ENCODE measurements around the gene IP6K1.
"Not testable (repeated sequence)": the region's sequence is repeated elsewhere in the genome, so short reads cannot be mapped to it uniquely, and the experiment has no call there.

IP6K1 gene

GRCh38 chr3:49691481-49691880 lies 94.9 kb downstream of the IP6K1 start:
- POLR2A ChIA-PET, CTCF ChIA-PET: not testable (repeated sequence)

DNA sequence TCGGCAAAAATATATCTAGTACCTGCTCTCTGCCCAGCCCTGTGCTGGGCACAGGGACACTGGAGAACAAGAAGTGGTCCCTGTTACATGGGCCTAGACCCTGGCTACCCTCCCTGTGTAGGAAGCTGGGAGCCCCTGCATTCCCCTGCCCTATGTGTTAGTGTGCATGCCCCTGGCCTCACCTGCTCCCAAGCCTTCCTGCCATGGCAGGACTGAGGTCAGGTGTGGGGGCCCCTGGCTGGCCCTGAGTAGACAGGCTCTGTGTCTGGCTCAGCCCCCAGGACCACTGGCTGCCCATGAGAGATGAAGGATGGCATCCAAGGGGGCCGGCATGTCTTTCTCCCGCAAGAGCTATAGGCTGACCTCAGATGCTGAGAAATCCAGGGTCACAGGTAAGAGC lies 95.5 kb downstream of the IP6K1 start:
- H3K36me3 ChIP-seq (ENCODE audit: control insufficient read depth in 4 of 4, insufficient read depth in 4 of 4, low read length in 3 of 4); H3K27me3 ChIP-seq (replicated peaks in 2 of 5; ENCODE audit: control insufficient read depth in 4 of 5, insufficient read depth in 5 of 5, low read length in 4 of 5); H3K27ac ChIP-seq (ENCODE audit: insufficient read depth in 1 of 2, low read depth in 1 of 2, low read length in 2 of 2, poor library complexity in 1 of 2, severe bottlenecking in 2 of 2); H3K9me3 ChIP-seq (ENCODE audit: control extremely low read depth in 1 of 5, control insufficient read depth in 4 of 5, insufficient read depth in 2 of 5, low read depth in 1 of 5, low read length in 4 of 5); H3K4me3 ChIP-seq (ENCODE audit: control insufficient read depth in 1 of 7, extremely low read depth in 1 of 7, insufficient read depth in 4 of 7, low read depth in 2 of 7, low read length in 6 of 7); POLR2A ChIA-PET; DNase-seq; CTCF ChIA-PET: not testable (repeated sequence)
- H3K4me1 ChIP-seq (ENCODE audit: control extremely low read depth in 1 of 4, control insufficient read depth in 4 of 4, insufficient read depth in 4 of 4, low read length in 3 of 4): peaks cover 0 to 30% (median 24%) of the 10 kb centered on the region in 4 experiments
- WGBS (ENCODE audit: insufficient coverage): 100% methylated on average over 1 of the region's 3 CpGs

More at GRCh38 chr3:49691481-49691880, 94.9 kb downstream of the IP6K1 start:
- not testable (repeated sequence) for H3K36me3 ChIP-seq (ENCODE audit: control insufficient read depth in 4 of 4, insufficient read depth in 4 of 4, low read length in 3 of 4); H3K9me3 ChIP-seq (ENCODE audit: control extremely low read depth in 1 of 5, control insufficient read depth in 4 of 5, insufficient read depth in 2 of 5, low read depth in 1 of 5, low read length in 4 of 5); H3K27me3 ChIP-seq (replicated peaks in 2 of 5; ENCODE audit: control insufficient read depth in 4 of 5, insufficient read depth in 5 of 5, low read length in 4 of 5); H3K27ac ChIP-seq (ENCODE audit: insufficient read depth in 1 of 2, low read depth in 1 of 2, low read length in 2 of 2, poor library complexity in 1 of 2, severe bottlenecking in 2 of 2); DNase-seq; H3K4me3 ChIP-seq (ENCODE audit: control insufficient read depth in 1 of 7, extremely low read depth in 1 of 7, insufficient read depth in 4 of 7, low read depth in 2 of 7, low read length in 6 of 7)
- WGBS (ENCODE audit: insufficient coverage): 90% methylated on average over 2 of the region's 3 CpGs
- peaks cover 0 to 30% (median 23%) of the 10 kb centered on the region in 4 experiments for H3K4me1 ChIP-seq (ENCODE audit: control extremely low read depth in 1 of 4, control insufficient read depth in 4 of 4, insufficient read depth in 4 of 4, low read length in 3 of 4)

GRCh38 chr3:49689908-49690624 lies 96.3 kb downstream of the IP6K1 start:
- CTCF ChIA-PET: interaction anchor here (0.6 kb wide), 1 partner anchor 12 kb away, joined by 3 read pairs; no protein-coding TSS in a partner anchor
- WGBS (ENCODE audit: insufficient coverage): 10% methylated on average over 4 of the region's 16 CpGs
- H3K27ac ChIP-seq (ENCODE audit: insufficient read depth in 1 of 2, low read depth in 1 of 2, low read length in 2 of 2, poor library complexity in 1 of 2, severe bottlenecking in 2 of 2): peak overlapping the region; percentile 70 to 83
- peaks cover 0 to 12% (median 2%) of the 10 kb centered on the region in 5 experiments for H3K27me3 ChIP-seq (replicated peaks in 2 of 5; ENCODE audit: control insufficient read depth in 4 of 5, insufficient read depth in 5 of 5, low read length in 4 of 5)
- POLR2A ChIA-PET; H3K9me3 ChIP-seq (ENCODE audit: control extremely low read depth in 1 of 5, control insufficient read depth in 4 of 5, insufficient read depth in 2 of 5, low read depth in 1 of 5, low read length in 4 of 5); H3K36me3 ChIP-seq (ENCODE audit: control insufficient read depth in 4 of 4, insufficient read depth in 4 of 4, low read length in 3 of 4): not testable (repeated sequence)
- H3K4me3 ChIP-seq (ENCODE audit: control insufficient read depth in 1 of 7, extremely low read depth in 1 of 7, insufficient read depth in 4 of 7, low read depth in 2 of 7, low read length in 6 of 7): peak overlapping the region; percentile 78 to 91 (median 82)
- peak; percentile 20 to 57 (median 41) for DNase-seq
- H3K4me1 ChIP-seq (ENCODE audit: control extremely low read depth in 1 of 4, control insufficient read depth in 4 of 4, insufficient read depth in 4 of 4, low read length in 3 of 4): peaks cover 0 to 30% (median 25%) of the 10 kb centered on the region in 4 experiments

DNA sequence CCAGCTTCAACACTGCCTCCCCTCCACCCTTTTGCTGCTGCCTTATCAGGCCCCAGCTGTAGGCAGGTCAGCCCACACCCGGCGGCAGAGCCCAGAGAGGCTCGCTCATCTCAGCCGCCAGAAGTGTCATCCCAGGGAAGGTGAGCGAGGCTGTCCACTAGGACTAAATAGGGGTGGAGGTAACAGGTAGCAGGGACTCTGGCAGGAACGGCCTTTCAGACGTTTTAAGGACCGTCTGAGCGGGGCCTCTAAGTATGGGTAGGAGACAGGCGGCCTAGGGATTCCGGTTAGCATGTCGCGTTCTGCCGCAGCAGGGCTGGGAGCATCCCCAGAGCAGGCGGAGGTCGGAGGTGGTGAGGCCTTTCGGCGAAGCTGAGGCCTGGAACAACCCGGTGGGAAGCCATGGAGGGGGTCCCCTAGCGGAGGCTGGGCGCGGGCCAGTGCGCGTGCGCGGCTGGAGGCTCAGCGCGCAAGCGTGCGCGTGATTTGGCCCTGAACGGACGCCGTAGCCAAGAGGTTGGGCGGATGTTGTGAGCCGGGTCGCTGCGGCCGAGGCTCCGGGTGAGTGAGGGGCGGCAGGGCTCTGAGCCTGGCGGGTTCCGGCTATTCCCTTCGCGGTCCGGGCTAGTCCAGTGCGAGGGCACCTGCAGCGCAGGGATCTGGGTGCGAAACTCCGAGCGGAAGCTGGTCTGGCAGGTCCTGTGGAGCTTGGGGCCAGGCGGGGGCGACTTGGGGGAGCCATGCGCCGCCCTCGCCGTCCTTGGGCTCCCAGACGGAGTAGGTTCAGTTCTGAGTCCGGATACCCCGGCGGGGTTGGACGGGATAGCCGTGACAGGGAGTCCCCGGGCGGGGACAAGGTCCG lies 97.1 kb downstream of the IP6K1 start, which contains the start of the genes MST1 and RNF123:
MST1 (minus strand) TSS at position 429 of the 862 bp plus-strand sequence. CDS start 783 bp downstream, outside the sequence.
RNF123 (plus strand) TSS at position 512 of the 862 bp plus-strand sequence. CDS start 1,609 bp downstream, outside the sequence.
- Histone ChIP-seq H3K27me3 (replicated peaks in 2 of 5; ENCODE audit: control insufficient read depth in 4 of 5, insufficient read depth in 5 of 5, low read length in 4 of 5) (peaks cover 0 to 14% (median 2%) of the 10 kb centered on the region in 5 experiments), H3K27ac (ENCODE audit: insufficient read depth in 1 of 2, low read depth in 1 of 2, low read length in 2 of 2, poor library complexity in 1 of 2, severe bottlenecking in 2 of 2) (peak within 1 kb of the TSS; percentile 70 to 83), H3K36me3 (ENCODE audit: control insufficient read depth in 4 of 4, insufficient read depth in 4 of 4, low read length in 3 of 4) (peaks cover 0 to 4% (median 1%) of the 10 kb centered on the region in 4 experiments), H3K4me1 (ENCODE audit: control extremely low read depth in 1 of 4, control insufficient read depth in 4 of 4, insufficient read depth in 4 of 4, low read length in 3 of 4) (peaks cover 0 to 30% (median 25%) of the 10 kb centered on the region in 4 experiments), H3K9me3 (ENCODE audit: control extremely low read depth in 1 of 5, control insufficient read depth in 4 of 5, insufficient read depth in 2 of 5, low read depth in 1 of 5, low read length in 4 of 5) (no peaks in the 10 kb centered on the region), H3K4me3 (ENCODE audit: control insufficient read depth in 1 of 7, extremely low read depth in 1 of 7, insufficient read depth in 4 of 7, low read depth in 2 of 7, low read length in 6 of 7) (peak within 1 kb of the TSS; percentile 78 to 91 (median 82))
- WGBS (ENCODE audit: insufficient coverage): under 1% methylated on average over 47 of the region's 66 CpGs
- ChIA-PET POLR2A (interaction anchor here (0.6 kb wide), 1 partner anchor 23 kb away, joined by 3 read pairs; no protein-coding TSS in a partner anchor), CTCF (interaction anchor here (0.6 to 0.7 kb wide), 2 partner anchors 11 to 18 kb away, joined by 3 read pairs; no protein-coding TSS in a partner anchor)
- DNase-seq: peak; percentile 91 to 94 (median 93)

GRCh38 chr3:49688338-49689045 lies 97.8 kb downstream of the IP6K1 start:
- Histone ChIP-seq H3K27me3 (replicated peaks in 2 of 5; ENCODE audit: control insufficient read depth in 4 of 5, insufficient read depth in 5 of 5, low read length in 4 of 5) (peaks cover 0 to 14% (median 2%) of the 10 kb centered on the region in 5 experiments), H3K4me1 (ENCODE audit: control extremely low read depth in 1 of 4, control insufficient read depth in 4 of 4, insufficient read depth in 4 of 4, low read length in 3 of 4) (peaks cover 0 to 30% (median 25%) of the 10 kb centered on the region in 4 experiments), H3K27ac (ENCODE audit: insufficient read depth in 1 of 2, low read depth in 1 of 2, low read length in 2 of 2, poor library complexity in 1 of 2, severe bottlenecking in 2 of 2) (peak overlapping the region in 1 of 2 experiments; percentile 83), H3K36me3 (ENCODE audit: control insufficient read depth in 4 of 4, insufficient read depth in 4 of 4, low read length in 3 of 4) (peaks cover 2 to 10% (median 5%) of the 10 kb centered on the region in 4 experiments), H3K4me3 (ENCODE audit: control insufficient read depth in 1 of 7, extremely low read depth in 1 of 7, insufficient read depth in 4 of 7, low read depth in 2 of 7, low read length in 6 of 7) (peak overlapping the region in 6 of 7 experiments; percentile 80 to 91 (median 85))
- 100% methylated on average over 4 of the region's 7 CpGs for WGBS (ENCODE audit: insufficient coverage)
- H3K9me3 ChIP-seq (ENCODE audit: control extremely low read depth in 1 of 5, control insufficient read depth in 4 of 5, insufficient read depth in 2 of 5, low read depth in 1 of 5, low read length in 4 of 5); DNase-seq; CTCF ChIA-PET: not testable (repeated sequence)
- POLR2A ChIA-PET: interaction anchor here (0.6 kb wide), 1 partner anchor 24 kb away, joined by 3 read pairs; no protein-coding TSS in a partner anchor

GRCh38 chr3:49687424-49687795 lies 98.9 kb downstream of the IP6K1 start:
- H3K27ac ChIP-seq (ENCODE audit: insufficient read depth in 1 of 2, low read depth in 1 of 2, low read length in 2 of 2, poor library complexity in 1 of 2, severe bottlenecking in 2 of 2); DNase-seq; H3K4me3 ChIP-seq (ENCODE audit: control insufficient read depth in 1 of 7, extremely low read depth in 1 of 7, insufficient read depth in 4 of 7, low read depth in 2 of 7, low read length in 6 of 7); CTCF ChIA-PET; POLR2A ChIA-PET; H3K9me3 ChIP-seq (ENCODE audit: control extremely low read depth in 1 of 5, control insufficient read depth in 4 of 5, insufficient read depth in 2 of 5, low read depth in 1 of 5, low read length in 4 of 5): not testable (repeated sequence)
- Histone ChIP-seq H3K4me1 (ENCODE audit: control extremely low read depth in 1 of 4, control insufficient read depth in 4 of 4, insufficient read depth in 4 of 4, low read length in 3 of 4) (peaks cover 0 to 30% (median 25%) of the 10 kb centered on the region in 4 experiments), H3K36me3 (ENCODE audit: control insufficient read depth in 4 of 4, insufficient read depth in 4 of 4, low read length in 3 of 4) (peaks cover 6 to 21% (median 14%) of the 10 kb centered on the region in 4 experiments), H3K27me3 (replicated peaks in 2 of 5; ENCODE audit: control insufficient read depth in 4 of 5, insufficient read depth in 5 of 5, low read length in 4 of 5) (peaks cover 0 to 14% (median 2%) of the 10 kb centered on the region in 5 experiments)
- 100% methylated on average over 3 of the region's 12 CpGs for WGBS (ENCODE audit: insufficient coverage)
